RWPE2 (cell line): ENCODE data around the gene NRL.
"Not testable (repeated sequence)": the region's sequence is repeated elsewhere in the genome, so short reads cannot be mapped to it uniquely, and the experiment has no call there.

Experiments used
- ATAC-seq: fragments of 200-7000 bp; cut with Tn5 transposase; 3 replicates; pipeline ENCODE4 v1.9.1; 2021; ENCODE audit warnings: low read depth
- DNase-seq: peaks from one replicate; pipeline ENCODE4 v3.0.0-alpha.2; 2020; ENCODE audit warnings: low spot score
- H3K27ac ChIP-seq: fragments of 450-650 bp; 2 replicates; pipeline ENCODE4 v1.5.1; 2017; ENCODE audit warnings: mild to moderate bottlenecking; ENCODE audit not compliant: poor library complexity, severe bottlenecking
- H3K27me3 ChIP-seq: fragments of 250-450 bp; sonication (Bioruptor Pico); 2 replicates; pipeline ENCODE4 v1.5.1; 2021; ENCODE audit warnings: mild to moderate bottlenecking, moderate library complexity; ENCODE audit not compliant: insufficient read depth, poor library complexity, severe bottlenecking
- H3K36me3 ChIP-seq: fragments of 250-450 bp; sonication (Bioruptor Pico); 2 replicates; pipeline ENCODE4 v1.5.1; 2020; ENCODE audit warnings: low read depth, mild to moderate bottlenecking, moderate library complexity
- H3K4me1 ChIP-seq: fragments of 250-450 bp; sonication (Bioruptor Pico); 2 replicates; pipeline ENCODE4 v1.5.1; 2021; ENCODE audit warnings: mild to moderate bottlenecking, moderate library complexity; ENCODE audit not compliant: insufficient read depth, poor library complexity, severe bottlenecking
- H3K4me3 ChIP-seq: fragments of 250-450 bp; sonication (Bioruptor Pico); 2 replicates; pipeline ENCODE4 v1.5.1; 2021; ENCODE audit warnings: mild to moderate bottlenecking, moderate library complexity; ENCODE audit not compliant: severe bottlenecking
- H3K9me3 ChIP-seq: fragments of 250-450 bp; sonication (Bioruptor Pico); 2 replicates; pipeline ENCODE4 v1.5.1; 2021; ENCODE audit warnings: mild to moderate bottlenecking, moderate library complexity; ENCODE audit not compliant: severe bottlenecking
- CTCF ChIP-seq: fragments of 450-650 bp; IDR thresholded peaks from one replicate; pipeline ENCODE4 v1.5.1; 2017; ENCODE audit warnings: mild to moderate bottlenecking, moderate library complexity; ENCODE audit not compliant: poor library complexity, severe bottlenecking

Gene NRL

GRCh38 chr14:24113379-24113800 is 1.4 kb downstream of the NRL start:
- H3K4me3 ChIP-seq: peak overlapping the region; percentile 57
- H3K9me3 ChIP-seq: no peaks in the 10 kb centered on the region
- peak overlapping the region; percentile 92 for H3K27ac ChIP-seq
- no peak for TF ChIP-seq CTCF
- H3K36me3 ChIP-seq: peaks cover 20% of the 10 kb centered on the region
- H3K4me1 ChIP-seq: peaks cover 20% of the 10 kb centered on the region
- no peaks in the 10 kb centered on the region for H3K27me3 ChIP-seq
- ATAC-seq: peak; percentile 0; the same call in 2 of the 3 replicates
- DNase-seq: no peak

GRCh38 chr14:24110523-24110922 is 4.2 kb downstream of the NRL start:
- peaks cover 29% of the 10 kb centered on the region for H3K4me1 ChIP-seq
- TF ChIP-seq CTCF: no peak
- H3K36me3 ChIP-seq: no peaks in the 10 kb centered on the region
- H3K9me3 ChIP-seq: no peaks in the 10 kb centered on the region
- no peaks in the 10 kb centered on the region for H3K27me3 ChIP-seq
- no peak for ATAC-seq
- peak overlapping the region; percentile 11 for H3K27ac ChIP-seq
- H3K4me3 ChIP-seq: no peak overlapping the region
- no peak for DNase-seq

- ATAC-seq: no peak
- 0 out of 2 replicates have a peak, but pooled peaks cover under 1% of the 10 kb centered on the region for H3K36me3 ChIP-seq
- peak overlapping the region; percentile 11 for H3K27ac ChIP-seq
- peaks cover 29% of the 10 kb centered on the region for H3K4me1 ChIP-seq
- no peak for TF ChIP-seq CTCF
- H3K4me3 ChIP-seq: no peak overlapping the region
- no peak for DNase-seq
- H3K27me3 ChIP-seq: no peaks in the 10 kb centered on the region
- H3K9me3 ChIP-seq: no peaks in the 10 kb centered on the region
Observed at GRCh38 chr14:24110060-24110459, 4.7 kb downstream of the NRL start.

- no peaks in the 10 kb centered on the region for H3K27me3 ChIP-seq
- no peaks in the 10 kb centered on the region for H3K9me3 ChIP-seq
- DNase-seq: no peak
- H3K4me3 ChIP-seq: no peak overlapping the region
- peaks cover 9% of the 10 kb centered on the region for H3K36me3 ChIP-seq
- peak; percentile 3; the same call in 1 of the 3 replicates for ATAC-seq
- no peak overlapping the region for H3K27ac ChIP-seq
- peaks cover 29% of the 10 kb centered on the region for H3K4me1 ChIP-seq
- TF ChIP-seq CTCF: no peak
Observed at GRCh38 chr14:24108336-24108874, 6.3 kb downstream of the NRL start.

- no peak for ATAC-seq
- H3K4me1 ChIP-seq: peaks cover 29% of the 10 kb centered on the region
- no peak for TF ChIP-seq CTCF
Observed at GRCh38 chr14:24106672-24107271, 8.0 kb downstream of the NRL start.

GRCh38 chr14:24105609-24106239 is 9.0 kb downstream of the NRL start:
- H3K9me3 ChIP-seq, H3K27me3 ChIP-seq, H3K4me3 ChIP-seq, H3K27ac ChIP-seq, ATAC-seq, DNase-seq: not testable (repeated sequence)
- H3K4me1 ChIP-seq: peaks cover 29% of the 10 kb centered on the region
- peaks cover 34% of the 10 kb centered on the region for H3K36me3 ChIP-seq

More at GRCh38 chr14:24106672-24107271, 8.0 kb downstream of the NRL start:
- Histone ChIP-seq H3K27ac (no peak overlapping the region), H3K36me3 (peaks cover 23% of the 10 kb centered on the region), H3K4me3 (no peak overlapping the region), H3K9me3 (no peaks in the 10 kb centered on the region), H3K27me3 (no peaks in the 10 kb centered on the region)
- no peak for DNase-seq
